Parathyroid adenoma (tissue), 2 donors: Measurements from ENCODE around the gene LEMD2.

Source experiments
- H2AFZ ChIP-seq: fragments of 300-600 bp; sonication (generic); one replicate; pipeline ENCODE4 v1.7.0; 2017; ENCODE audit warnings: antibody characterized with exemption, mild to moderate bottlenecking
- H3K27ac ChIP-seq: fragments of 300-600 bp; sonication (generic); one replicate; pipeline ENCODE4 v1.7.0; 2017
- H3K27me3 ChIP-seq: fragments of 300-600 bp; sonication (generic); one replicate; pipeline ENCODE4 v1.7.0; 2017; ENCODE audit warnings: low read length; ENCODE audit not compliant: control insufficient read depth, insufficient read depth
- H3K36me3 ChIP-seq: fragments of 300-600 bp; sonication (generic); one replicate; pipeline ENCODE4 v1.7.0; 2017; ENCODE audit warnings: low read length; ENCODE audit not compliant: control insufficient read depth, insufficient read depth
- H3K4me1 ChIP-seq: fragments of 300-600 bp; sonication (generic); one replicate; pipeline ENCODE4 v1.7.0; 2017; ENCODE audit warnings: control low read depth
- H3K4me2 ChIP-seq: fragments of 300-600 bp; sonication (generic); one replicate; pipeline ENCODE4 v1.7.0; 2017; ENCODE audit warnings: low read length
- H3K4me3 ChIP-seq: fragments of 300-600 bp; sonication (generic); one replicate; pipeline ENCODE4 v1.7.0; 2017; ENCODE audit warnings: low read depth, low read length
- H3K79me2 ChIP-seq: fragments of 300-600 bp; sonication (generic); one replicate; pipeline ENCODE4 v1.7.0; 2017; ENCODE audit warnings: control low read depth
- H3K9ac ChIP-seq: fragments of 300-600 bp; sonication (generic); one replicate; pipeline ENCODE4 v1.7.0; 2017; ENCODE audit warnings: mild to moderate bottlenecking
- H3K9me3 ChIP-seq: fragments of 300-600 bp; sonication (generic); one replicate; pipeline ENCODE4 v1.7.0; 2017; ENCODE audit warnings: low read length; ENCODE audit not compliant: control insufficient read depth
- CTCF ChIP-seq: fragments of 300-600 bp; sonication (generic); IDR thresholded peaks from one replicate; pipeline ENCODE4 v1.7.0; 2017; ENCODE audit warnings: antibody characterized with exemption, mild to moderate bottlenecking
- donor health status: primary hyperparathyroidism.

LEMD2 gene

GRCh38 chr6:33791620-33792019 lies 2.7 kb upstream of the LEMD2 start:
- peaks cover 15% of the 10 kb centered on the region for H3K4me1 ChIP-seq
- H3K4me2 ChIP-seq: no peak overlapping the region
- peaks cover 12% of the 10 kb centered on the region for H3K79me2 ChIP-seq
- H2AFZ ChIP-seq: no peak overlapping the region
- no peak for TF ChIP-seq CTCF
- H3K4me3 ChIP-seq: no peak overlapping the region
- H3K36me3 ChIP-seq: no peaks in the 10 kb centered on the region
- no peaks in the 10 kb centered on the region for H3K9me3 ChIP-seq
- H3K27me3 ChIP-seq: no peaks in the 10 kb centered on the region
- no peak overlapping the region for H3K9ac ChIP-seq
- no peak overlapping the region for H3K27ac ChIP-seq

DNA sequence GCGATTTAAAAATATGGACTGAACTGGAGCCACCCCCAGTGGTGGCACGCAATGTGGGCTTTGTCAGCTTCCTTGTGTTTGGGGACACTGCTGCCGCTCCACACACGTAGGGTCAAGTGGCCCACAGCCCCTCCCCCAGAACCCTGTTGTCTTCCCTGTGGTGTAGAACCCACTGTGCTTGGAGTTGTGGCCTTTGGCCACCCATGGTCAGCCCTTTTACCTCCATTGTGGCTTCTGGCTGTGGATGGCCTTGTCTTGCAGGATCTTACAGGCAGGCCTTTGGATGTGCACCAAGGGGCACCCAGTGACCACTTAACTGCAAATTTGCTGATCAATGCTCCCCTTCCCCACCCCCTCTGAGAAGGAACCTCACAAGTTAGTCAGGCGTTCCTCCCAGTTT lies 2.0 kb upstream of the LEMD2 start:
- peaks cover 17% of the 10 kb centered on the region for H3K79me2 ChIP-seq
- no peak for TF ChIP-seq CTCF
- no peaks in the 10 kb centered on the region for H3K36me3 ChIP-seq
- peaks cover 15% of the 10 kb centered on the region for H3K4me1 ChIP-seq
- H3K9me3 ChIP-seq: no peaks in the 10 kb centered on the region
- no peak overlapping the region for H3K9ac ChIP-seq
- no peaks in the 10 kb centered on the region for H3K27me3 ChIP-seq
- no peak overlapping the region for H3K4me3 ChIP-seq
- no peak overlapping the region for H3K4me2 ChIP-seq
- no peak overlapping the region for H3K27ac ChIP-seq
- no peak overlapping the region for H2AFZ ChIP-seq

DNA sequence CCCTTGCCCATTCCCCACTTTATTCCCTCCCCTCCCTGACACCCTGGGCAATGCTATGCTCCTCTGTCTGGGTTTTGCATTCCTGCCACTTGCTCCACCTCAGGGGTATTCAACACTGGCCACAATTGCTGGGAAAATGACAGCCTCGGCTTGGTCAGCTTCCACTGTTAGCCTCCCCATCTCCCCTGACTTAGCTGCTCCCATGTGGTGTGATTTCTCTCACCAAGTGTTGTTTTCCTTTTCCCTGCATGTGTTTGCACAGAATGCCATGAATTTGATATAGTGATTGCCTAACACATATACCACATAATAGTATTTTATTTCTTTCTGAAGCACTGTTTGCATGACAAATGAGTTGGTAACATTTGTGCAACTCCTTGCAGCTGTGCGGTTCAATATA lies 1.4 kb upstream of the LEMD2 start:
- H3K27me3 ChIP-seq: no peaks in the 10 kb centered on the region
- H2AFZ ChIP-seq: no peak overlapping the region
- H3K9ac ChIP-seq: no peak overlapping the region
- H3K36me3 ChIP-seq: no peaks in the 10 kb centered on the region
- H3K79me2 ChIP-seq: peaks cover 22% of the 10 kb centered on the region
- TF ChIP-seq CTCF: no peak
- H3K4me1 ChIP-seq: peaks cover 20% of the 10 kb centered on the region
- H3K9me3 ChIP-seq: no peaks in the 10 kb centered on the region
- no peak overlapping the region for H3K4me2 ChIP-seq
- no peak overlapping the region for H3K27ac ChIP-seq
- no peak overlapping the region for H3K4me3 ChIP-seq

DNA sequence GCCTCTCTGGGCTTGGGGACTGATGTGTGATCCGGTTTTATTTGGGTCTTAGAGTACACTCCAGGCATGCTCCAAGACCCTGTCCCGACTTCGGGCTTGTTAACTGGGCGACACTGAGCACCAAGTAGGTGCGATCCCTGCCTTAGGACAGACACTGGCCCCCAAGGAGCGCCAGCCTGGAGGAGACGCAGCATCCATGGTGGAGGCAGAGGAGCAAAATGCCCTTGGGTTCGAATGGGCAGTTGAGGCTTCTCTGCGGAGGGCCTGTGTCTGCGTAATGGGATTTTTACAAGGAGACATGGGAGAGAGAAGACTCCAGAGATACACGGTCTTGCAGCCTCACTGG lies 593 bp upstream of the LEMD2 start:
- no peak overlapping the region for H3K9ac ChIP-seq

More for the DNA sequence above, 593 bp upstream of the LEMD2 start:
- Histone ChIP-seq H3K36me3 (no peaks in the 10 kb centered on the region), H3K4me1 (peaks cover 23% of the 10 kb centered on the region), H3K4me2 (peak overlapping the region; percentile 90), H3K27me3 (no peaks in the 10 kb centered on the region), H3K79me2 (peaks cover 31% of the 10 kb centered on the region), H3K4me3 (peak overlapping the region; percentile 77), H3K27ac (peak overlapping the region; percentile 85), H2AFZ (peak overlapping the region; percentile 97), H3K9me3 (no peaks in the 10 kb centered on the region)
- TF ChIP-seq CTCF: no peak
